GM12878 (cell line): ENCODE results near the gene ANKRD65. TPM values are rescaled to one million over a fixed set of nuclear protein-coding genes. Genes with fewer than 3 reads are reported as not detected.

Source experiments
- CEBPB ChIP-seq, 2 experiments: fragments of 150-350 bp in 1 of 2; IDR thresholded peaks; 2 replicates each; pipeline ENCODE4 v1.6.1; 2012 to 2014; ENCODE audit warnings: low read depth in 2 of 2, low read length in 2 of 2, borderline replicate concordance in 1 of 2, inconsistent platforms in 1 of 2
- CEBPZ ChIP-seq: fragments of 150-350 bp; IDR thresholded peaks from 2 replicates; pipeline ENCODE4 v1.6.1; 2016; ENCODE audit warnings: low read depth, low read length
- ELK1 ChIP-seq: IDR thresholded peaks from 2 replicates; pipeline ENCODE4 v1.6.1; 2012; ENCODE audit warnings: low read depth, low read length, improper control_type of control experiment
- FOXK2 ChIP-seq: fragments of 450-650 bp; IDR thresholded peaks from 2 replicates; pipeline ENCODE4 v1.6.1; 2017; ENCODE audit warnings: mild to moderate bottlenecking, moderate library complexity
- FOXM1 ChIP-seq: IDR thresholded peaks from 2 replicates; pipeline ENCODE4 v1.6.1; 2012; ENCODE audit warnings: low read depth, mild to moderate bottlenecking, inconsistent platforms, low read length, moderate library complexity
- HDAC2 ChIP-seq: fragments of 200-600 bp; sonication (generic); IDR thresholded peaks from 2 replicates; pipeline ENCODE4 v1.6.1; 2017
- MEF2A ChIP-seq: IDR thresholded peaks from 2 replicates; pipeline ENCODE4 v1.6.1; 2011; ENCODE audit warnings: low read depth, mild to moderate bottlenecking, low read length, moderate library complexity; ENCODE audit not compliant: insufficient read depth
- MXI1 ChIP-seq: fragments of 150-350 bp; IDR thresholded peaks from 2 replicates; pipeline ENCODE4 v1.6.1; 2011; ENCODE audit warnings: low read depth, mild to moderate bottlenecking, inconsistent platforms, low read length, improper control_type of control experiment
- MYC ChIP-seq: IDR thresholded peaks from 2 replicates; pipeline ENCODE4 v1.6.1; 2011; ENCODE audit warnings: mild to moderate bottlenecking, low read length, moderate library complexity, inconsistent platforms; ENCODE audit not compliant: insufficient read depth, insufficient replicate concordance, insufficient read length, severe bottlenecking
- NFYB ChIP-seq: IDR thresholded peaks from 2 replicates; pipeline ENCODE4 v1.6.1; 2011; ENCODE audit warnings: low read depth, mild to moderate bottlenecking, low read length, improper control_type of control experiment, moderate library complexity; ENCODE audit not compliant: insufficient read depth
- NR2F1 ChIP-seq: fragments of 450-650 bp; conservative IDR thresholded peaks from 2 replicates; pipeline ENCODE4 v1.6.1; 2017; ENCODE audit warnings: mild to moderate bottlenecking
- PAX8 ChIP-seq: fragments of 450-650 bp; IDR thresholded peaks from 2 replicates; pipeline ENCODE4 v1.6.1; 2017; ENCODE audit warnings: mild to moderate bottlenecking, moderate library complexity
- PBX3 ChIP-seq: IDR thresholded peaks from 2 replicates; pipeline ENCODE4 v1.6.1; 2011; ENCODE audit warnings: mild to moderate bottlenecking, low read depth, low read length, moderate library complexity; ENCODE audit not compliant: insufficient replicate concordance
- SMARCA5 ChIP-seq: fragments of 450-650 bp; IDR thresholded peaks from 2 replicates; pipeline ENCODE4 v1.6.1; 2017; ENCODE audit warnings: mild to moderate bottlenecking
- SMC3 ChIP-seq: IDR thresholded peaks from 2 replicates; pipeline ENCODE4 v1.6.1; 2011; ENCODE audit warnings: low read length, improper control_type of control experiment, borderline replicate concordance
- SREBF1 ChIP-seq: IDR thresholded peaks from 2 replicates; pipeline ENCODE4 v1.6.1; 2012; ENCODE audit warnings: mild to moderate bottlenecking, low read length
- TCF12 ChIP-seq: IDR thresholded peaks from 2 replicates; pipeline ENCODE4 v1.6.1; 2011; ENCODE audit warnings: low read depth, mild to moderate bottlenecking, low read length
- ZNF274 ChIP-seq: IDR thresholded peaks from one replicate; pipeline ENCODE4 v1.8.0; 2011; ENCODE audit not compliant: insufficient read length, insufficient read depth
- ZNF384 ChIP-seq: IDR thresholded peaks from 2 replicates; pipeline ENCODE4 v1.6.1; 2012; ENCODE audit warnings: low read depth, mild to moderate bottlenecking, low read length, improper control_type of control experiment, borderline replicate concordance
- ZNF592 ChIP-seq: fragments of 450-650 bp; IDR thresholded peaks from 2 replicates; pipeline ENCODE4 v1.6.1; 2017; ENCODE audit warnings: mild to moderate bottlenecking, moderate library complexity
- polyA plus RNA-seq, 11 experiments: library from polyadenylated mRNA; depleted of rRNA in 4 of 11; unstranded in 6 of 11; stranded (reverse) in 5 of 11; fragments of >200 nt; fragmentation: Nextera tagmentation in 4 of 11; fragmentation: Illumina TruSeq in 1 of 11; extraction: Ambion mirVana in 4 of 11; extraction: Trizol in 1 of 11; gene quantifications; 1 replicate in 1 of 11; 2 replicates in 10 of 11; pipeline versions ENCODE4 v1.2.1 to v1.2.3, GENCODE V29; 2011 to 2016; ENCODE audit warnings: inconsistent platforms in 2 of 11, missing spikeins in 2 of 11, low read depth in 1 of 11
- total RNA-seq, 4 experiments: library from RNA; depleted of rRNA in 3 of 4; stranded (reverse); fragments of >200 nt in 3 of 4; fragmentation: Illumina TruSeq in 1 of 4; extraction: Trizol in 1 of 4; gene quantifications; 2 replicates each; pipeline versions ENCODE4 v1.2.1 to v1.2.3, GENCODE V29; 2013 to 2021

The ANKRD65 gene
- total and polyA plus RNA-seq, 10 of the 15 experiments (the other 5 are each of a cell fraction or from before 2014, with no cell fraction given), result 0.05 to 2.8 (median 0.37) TPM

GRCh38 chr1:1406821-1407635 is 14.0 kb downstream of the ANKRD65 start, which contains the start of gene MRPL20 (continued):
- TF ChIP-seq CEBPB (IDR thresholded peaks at IDR 0.05; ENCODE audit: borderline replicate concordance in 1 of 2, low read depth in 2 of 2, low read length in 2 of 2) (no peak), FOXK2 (peak; percentile 48; the same call in 1 of the 2 replicates), HDAC2 (no peak), PAX8 (no peak), ZNF592 (no peak), ZNF384 (no peak), MYC (no peak), ELK1 (peak; percentile 79), MXI1 (peak; percentile 94), FOXM1 (no peak), SREBF1 (peak; percentile 92), SMARCA5 (0 out of 2 replicates have a peak, but pooled peaks have one; percentile 44), PBX3 (no peak), CEBPZ (no peak), NR2F1 (peak; percentile 90), MEF2A (peak; percentile 53; the same call in 1 of the 2 replicates), NFYB (no peak), ZNF274 (no peak), SMC3 (no peak), TCF12 (peak; percentile 55)
